Activated T-helper 1 cell treated with anti-CD3 and anti-CD28 coated beads, Interleukin-12 subunit alpha, Interleukin-12 subunit beta, Interleukin-2, Interleukin-4 antibody, amounts not matched to agents 30 ng/mL and 10 ng/mL and 1 ng/mL, durations not matched to agents 14 hours and 24 hours and 36 hours (primary cell): ENCODE data around the gene HSD17B12. TPM values are rescaled to one million over a fixed set of nuclear protein-coding genes. Genes with fewer than 3 reads are reported as not detected.
A peak's percentile ranks its signal among the peaks of the same experiment; 100 is the strongest.

Experiments
- DNase-seq: peaks from one replicate; pipeline ENCODE4 v3.0.0; 2021; ENCODE audit warnings: low spot score
- H3K27ac Mint-ChIP-seq: one replicate; pipeline ENCODE4 v1.8.0; 2021; ENCODE audit warnings: mild to moderate bottlenecking, mixed read lengths
- H3K27me3 Mint-ChIP-seq: one replicate; pipeline ENCODE4 v1.8.0; 2022; ENCODE audit warnings: mild to moderate bottlenecking, moderate library complexity, mixed read lengths; ENCODE audit not compliant: insufficient read depth
- H3K36me3 Mint-ChIP-seq: one replicate; pipeline ENCODE4 v1.8.0; 2021; ENCODE audit warnings: low read depth, mixed read lengths
- H3K4me1 Mint-ChIP-seq: one replicate; pipeline ENCODE4 v1.8.0; 2021; ENCODE audit warnings: low read depth, mixed read lengths
- H3K4me3 Mint-ChIP-seq: one replicate; pipeline ENCODE4 v1.8.0; 2021; ENCODE audit warnings: mild to moderate bottlenecking, moderate library complexity, mixed read lengths
- H3K9me3 Mint-ChIP-seq: one replicate; pipeline ENCODE4 v1.8.0; 2021; ENCODE audit warnings: mixed read lengths
- intact Hi-C: fragments of 100-400 bp; cut with micrococcal nuclease; formaldehyde crosslinking; loops from one replicate; pipeline ENCODE4 v1.15.1; 2024
- total RNA-seq: library from RNA; stranded (reverse); gene quantifications from 2 replicates; pipeline ENCODE4 v1.2.3, GENCODE V29; 2022

The HSD17B12 gene
- total RNA-seq, 1 donor from 2014 or later, result 72.3 TPM

DNA sequence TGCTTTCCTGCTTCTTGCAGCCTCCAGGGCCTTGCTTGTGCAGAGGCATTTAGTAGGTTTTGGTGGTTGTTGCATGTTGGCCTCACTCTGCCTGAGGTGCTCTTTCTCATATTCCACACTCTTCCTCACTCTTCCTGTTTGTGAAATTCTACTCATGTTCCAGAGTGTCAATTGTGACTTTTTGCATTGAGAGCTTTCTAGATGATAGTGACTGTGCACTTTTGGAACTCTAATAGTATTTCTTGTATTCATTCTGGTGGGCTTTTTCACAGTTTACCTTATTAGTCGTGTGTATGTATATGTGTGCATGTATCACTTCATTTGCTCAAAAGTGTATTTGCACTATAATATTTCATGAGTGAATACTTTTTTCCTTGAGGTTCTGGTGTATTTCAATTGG is 11.3 kb downstream of the HSD17B12 start:
- H3K36me3 Mint-ChIP-seq, result peaks cover 28% of the 10 kb centered on the region
- H3K27me3 Mint-ChIP-seq, result no peaks in the 10 kb centered on the region
- intact Hi-C loops, result no loop called here
- no peak for DNase-seq
- H3K4me3 Mint-ChIP-seq, result no peak overlapping the region
- no peak overlapping the region for H3K27ac Mint-ChIP-seq
- peaks cover 27% of the 10 kb centered on the region for H3K4me1 Mint-ChIP-seq
- H3K9me3 Mint-ChIP-seq, result no peaks in the 10 kb centered on the region

DNA sequence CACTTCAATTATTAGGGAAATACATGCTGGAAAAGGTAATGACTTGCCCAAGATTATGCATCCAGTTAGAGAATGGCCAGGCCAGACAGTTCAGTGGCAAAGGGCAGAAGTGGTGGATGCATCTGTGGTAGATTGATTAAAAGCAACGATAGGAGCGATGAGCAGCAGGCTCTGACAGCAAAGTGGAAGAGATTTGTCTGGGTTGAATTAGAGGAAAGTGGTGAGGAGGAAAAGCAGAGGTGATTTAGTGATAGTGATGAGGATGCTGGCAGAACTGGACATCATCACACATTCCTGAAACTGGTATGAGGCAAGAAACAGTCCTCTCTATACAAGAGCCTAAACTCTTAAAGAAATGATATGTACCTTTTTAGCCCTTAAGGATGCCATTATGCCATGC is 12.5 kb downstream of the HSD17B12 start:
- Mint-ChIP-seq H3K9me3 (no peaks in the 10 kb centered on the region), H3K36me3 (peaks cover 27% of the 10 kb centered on the region), H3K4me3 (no peak overlapping the region), H3K4me1 (peaks cover 21% of the 10 kb centered on the region), H3K27ac (no peak overlapping the region), H3K27me3 (no peaks in the 10 kb centered on the region)
- DNase-seq, result no peak
- intact Hi-C loops, result no loop called here

GRCh38 chr11:43693731-43694130 is 13.2 kb downstream of the HSD17B12 start:
- H3K4me1 Mint-ChIP-seq, result peaks cover 21% of the 10 kb centered on the region
- H3K4me3 Mint-ChIP-seq, result no peak overlapping the region
- peaks cover 27% of the 10 kb centered on the region for H3K36me3 Mint-ChIP-seq
- intact Hi-C loops, result no loop called here
- no peak overlapping the region for H3K27ac Mint-ChIP-seq
- H3K27me3 Mint-ChIP-seq, result no peaks in the 10 kb centered on the region
- no peak for DNase-seq
- no peaks in the 10 kb centered on the region for H3K9me3 Mint-ChIP-seq

GRCh38 chr11:43694477-43694876 is 13.9 kb downstream of the HSD17B12 start:
- intact Hi-C loops, result no loop called here
- no peaks in the 10 kb centered on the region for H3K27me3 Mint-ChIP-seq
- no peak overlapping the region for H3K27ac Mint-ChIP-seq
- no peak overlapping the region for H3K4me3 Mint-ChIP-seq
- peaks cover 27% of the 10 kb centered on the region for H3K36me3 Mint-ChIP-seq
- no peak for DNase-seq
- H3K4me1 Mint-ChIP-seq, result peaks cover 21% of the 10 kb centered on the region
- H3K9me3 Mint-ChIP-seq, result no peaks in the 10 kb centered on the region

DNA sequence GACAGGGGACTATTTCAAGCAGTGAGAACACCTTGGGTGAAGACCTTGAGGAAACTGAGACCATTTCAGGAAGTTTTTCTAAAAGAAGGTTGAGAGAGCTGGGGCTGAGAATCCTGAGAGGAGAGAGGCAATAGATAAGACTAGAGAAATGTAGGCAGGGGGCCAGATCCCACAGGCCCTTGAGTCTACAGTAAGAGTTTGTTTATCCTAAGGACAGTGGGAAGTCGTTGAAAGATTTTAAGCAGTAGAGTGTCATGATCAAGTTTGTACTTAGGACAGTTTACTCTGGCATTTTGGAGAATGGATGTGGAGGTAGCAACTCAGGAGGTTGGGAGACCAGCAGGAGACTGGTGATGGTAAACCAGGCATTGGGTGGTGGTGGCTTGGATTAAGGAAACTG is 17.1 kb downstream of the HSD17B12 start:
- Mint-ChIP-seq H3K27ac (no peak overlapping the region), H3K27me3 (no peaks in the 10 kb centered on the region), H3K36me3 (peaks cover 22% of the 10 kb centered on the region), H3K9me3 (peaks cover 17% of the 10 kb centered on the region), H3K4me1 (no peaks in the 10 kb centered on the region), H3K4me3 (no peak overlapping the region)
- DNase-seq, result no peak
- intact Hi-C loops, result no loop called here

GRCh38 chr11:43699870-43700269 is 19.3 kb downstream of the HSD17B12 start:
- Mint-ChIP-seq H3K27ac (no peak overlapping the region), H3K4me3 (no peak overlapping the region), H3K9me3 (peaks cover 17% of the 10 kb centered on the region), H3K36me3 (peaks cover 17% of the 10 kb centered on the region), H3K4me1 (no peaks in the 10 kb centered on the region), H3K27me3 (no peaks in the 10 kb centered on the region)
- intact Hi-C loops, result no loop called here
- DNase-seq, result no peak

DNA sequence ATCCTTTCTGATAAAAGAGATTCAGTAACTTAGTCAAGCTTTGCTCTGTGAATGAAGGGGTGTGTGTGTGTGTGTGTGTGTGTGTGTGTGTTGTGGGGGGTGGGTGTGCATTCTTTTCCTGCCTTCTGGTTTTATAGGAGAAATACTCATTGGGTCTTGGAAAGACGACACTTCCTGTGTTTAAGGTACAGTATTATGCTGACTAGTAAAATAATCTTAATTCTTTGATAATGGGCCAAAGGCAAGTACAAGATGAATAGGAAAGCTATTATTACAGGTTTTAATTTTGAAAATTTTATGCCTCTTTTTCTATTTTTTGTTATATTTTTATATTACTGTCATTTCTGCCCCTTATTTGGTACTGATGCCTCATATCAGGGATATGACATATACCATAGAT is 26.1 kb downstream of the HSD17B12 start:
- no peak for DNase-seq
- H3K36me3 Mint-ChIP-seq, result peaks cover 9% of the 10 kb centered on the region
- no peaks in the 10 kb centered on the region for H3K27me3 Mint-ChIP-seq
- peaks cover 6% of the 10 kb centered on the region for H3K9me3 Mint-ChIP-seq
- H3K27ac Mint-ChIP-seq, result no peak overlapping the region
- no peaks in the 10 kb centered on the region for H3K4me1 Mint-ChIP-seq
- no peak overlapping the region for H3K4me3 Mint-ChIP-seq
- intact Hi-C loops, result no loop called here

GRCh38 chr11:43708776-43709175 is 28.2 kb downstream of the HSD17B12 start:
- no peaks in the 10 kb centered on the region for H3K4me1 Mint-ChIP-seq
- DNase-seq, result no peak
- H3K9me3 Mint-ChIP-seq, result peaks cover 7% of the 10 kb centered on the region
- no peaks in the 10 kb centered on the region for H3K27me3 Mint-ChIP-seq
- no peak overlapping the region for H3K27ac Mint-ChIP-seq
- peaks cover 16% of the 10 kb centered on the region for H3K36me3 Mint-ChIP-seq
- H3K4me3 Mint-ChIP-seq, result no peak overlapping the region
- intact Hi-C loops, result no loop called here

- H3K9me3 Mint-ChIP-seq, result peaks cover 7% of the 10 kb centered on the region
- no peak overlapping the region for H3K27ac Mint-ChIP-seq
- H3K4me3 Mint-ChIP-seq, result no peak overlapping the region
- no peak for DNase-seq
- H3K36me3 Mint-ChIP-seq, result peaks cover 16% of the 10 kb centered on the region
- no peaks in the 10 kb centered on the region for H3K27me3 Mint-ChIP-seq
- intact Hi-C loops, result no loop called here
- no peaks in the 10 kb centered on the region for H3K4me1 Mint-ChIP-seq
Observed at GRCh38 chr11:43709689-43710088, 29.2 kb downstream of the HSD17B12 start.

DNA sequence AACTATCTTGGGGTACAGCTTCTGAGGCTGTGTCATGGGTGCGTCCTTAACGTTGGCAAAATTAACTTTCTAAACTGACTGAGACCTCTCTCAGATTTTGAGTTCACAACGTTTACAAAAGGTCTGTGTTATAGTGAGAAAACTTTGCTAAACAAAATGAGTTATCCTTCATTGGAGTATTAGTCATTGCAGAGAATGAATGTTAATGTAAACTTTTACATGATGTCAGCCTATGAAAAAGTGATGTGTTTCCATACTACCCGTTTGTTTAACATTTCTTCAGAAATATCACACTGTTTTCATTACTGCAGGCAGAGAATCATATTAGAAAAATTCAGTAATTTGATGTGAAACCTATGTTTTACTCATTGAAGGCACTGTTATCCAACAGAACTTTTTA is 32.1 kb downstream of the HSD17B12 start:
- no peak for DNase-seq
- Mint-ChIP-seq H3K27me3 (no peaks in the 10 kb centered on the region), H3K27ac (peak overlapping the region; percentile 44), H3K4me3 (no peak overlapping the region), H3K4me1 (no peaks in the 10 kb centered on the region), H3K36me3 (peaks cover 17% of the 10 kb centered on the region), H3K9me3 (peaks cover 7% of the 10 kb centered on the region)
- intact Hi-C loops, result no loop called here

DNA sequence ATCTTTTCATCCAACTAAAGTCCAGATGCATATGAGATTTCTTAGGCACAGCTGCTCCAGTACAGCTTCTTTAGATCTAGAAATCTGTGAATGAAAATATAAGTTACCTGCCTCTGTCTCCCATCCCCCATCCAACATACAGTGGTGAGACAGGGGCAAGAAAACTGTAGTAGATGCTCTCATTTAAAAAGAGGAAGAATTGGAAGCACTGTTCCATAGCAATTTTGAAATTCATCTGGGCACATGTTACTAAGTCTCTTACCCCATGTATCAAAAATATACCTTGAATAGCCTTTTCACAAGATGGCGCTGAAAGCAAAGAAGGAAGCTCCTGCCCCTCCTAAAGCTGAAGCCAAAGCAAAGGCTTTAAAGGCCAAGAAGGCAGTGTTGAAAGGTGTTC is 37.8 kb downstream of the HSD17B12 start:
- intact Hi-C loops, result no loop called here

DNA sequence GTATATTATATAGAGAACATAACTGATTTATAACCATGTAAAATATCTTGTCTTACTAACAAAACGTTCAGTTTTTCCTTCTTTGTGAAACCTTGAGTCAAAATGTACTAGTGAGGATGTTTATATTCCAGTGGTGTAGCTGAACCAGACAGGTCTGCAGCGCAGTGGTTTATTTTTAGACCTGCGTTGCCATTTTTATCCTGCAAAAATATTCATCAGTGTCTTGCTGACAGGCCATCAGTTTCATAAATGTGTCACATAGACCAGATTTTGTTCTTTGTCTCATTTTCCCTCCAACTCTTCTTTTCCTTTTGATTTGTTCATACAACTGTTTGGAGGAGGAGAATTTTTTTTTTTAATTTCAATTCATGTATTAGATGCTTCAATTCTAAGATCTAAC is 43.1 kb downstream of the HSD17B12 start:
- H3K27ac Mint-ChIP-seq, result no peak overlapping the region
- DNase-seq, result no peak

More for the DNA sequence above, 37.8 kb downstream of the HSD17B12 start:
- no peak for DNase-seq
- Mint-ChIP-seq H3K36me3 (peaks cover 20% of the 10 kb centered on the region), H3K4me3 (no peak overlapping the region), H3K27me3 (no peaks in the 10 kb centered on the region), H3K9me3 (peaks cover 10% of the 10 kb centered on the region), H3K27ac (no peak overlapping the region), H3K4me1 (no peaks in the 10 kb centered on the region)

DNA sequence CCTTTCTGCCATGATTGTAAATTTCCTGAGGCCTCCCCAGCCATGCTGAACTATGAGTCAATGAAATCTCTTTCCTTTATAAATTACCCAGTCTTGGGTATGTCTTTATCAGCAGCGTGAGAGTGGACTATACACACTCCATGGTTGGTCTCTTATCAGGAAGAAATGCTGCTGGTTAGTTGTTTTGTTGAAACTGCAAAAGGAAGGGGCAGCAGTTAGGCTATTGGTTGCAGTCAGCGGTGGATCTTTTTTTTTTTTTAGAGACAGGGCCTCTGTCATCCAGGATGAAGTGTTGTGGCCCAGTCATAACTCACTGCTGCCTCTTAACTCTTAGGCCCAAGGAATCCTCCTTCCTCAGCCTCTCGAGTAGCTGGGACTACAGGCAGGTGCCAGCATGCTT is 51.7 kb downstream of the HSD17B12 start:
- Mint-ChIP-seq H3K27me3 (no peaks in the 10 kb centered on the region), H3K4me1 (peaks cover 5% of the 10 kb centered on the region), H3K36me3 (peaks cover 24% of the 10 kb centered on the region), H3K9me3 (peaks cover 11% of the 10 kb centered on the region), H3K27ac (no peak overlapping the region), H3K4me3 (no peak overlapping the region)
- intact Hi-C loops, result no loop called here
- DNase-seq, result no peak

More for the DNA sequence above, 43.1 kb downstream of the HSD17B12 start:
- Mint-ChIP-seq H3K4me3 (no peak overlapping the region), H3K36me3 (peaks cover 16% of the 10 kb centered on the region), H3K4me1 (no peaks in the 10 kb centered on the region), H3K9me3 (peaks cover 2% of the 10 kb centered on the region), H3K27me3 (no peaks in the 10 kb centered on the region)
- intact Hi-C loops, result no loop called here

DNA sequence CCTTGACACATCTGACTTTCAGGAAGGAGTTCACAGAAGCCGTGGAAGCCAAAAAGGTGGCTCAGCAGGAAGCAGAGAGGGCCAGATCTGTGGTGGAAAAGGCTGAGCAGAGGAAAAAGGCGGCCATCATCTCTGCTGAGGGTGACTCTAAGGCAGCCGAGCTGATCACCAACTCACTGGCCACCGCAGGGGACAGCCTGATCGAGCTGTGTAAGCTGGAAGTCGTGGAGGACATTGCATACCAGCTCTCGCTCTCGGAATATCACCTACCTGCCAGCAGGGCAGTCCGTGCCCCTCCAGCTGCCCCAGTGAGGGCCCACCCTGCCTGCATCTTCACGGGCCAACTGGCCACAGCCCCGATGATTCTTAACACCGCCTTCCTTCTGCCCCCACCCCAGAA is 53.7 kb downstream of the HSD17B12 start:
- Mint-ChIP-seq H3K27ac (no peak overlapping the region), H3K4me3 (no peak overlapping the region), H3K9me3 (peaks cover 11% of the 10 kb centered on the region), H3K36me3 (peaks cover 25% of the 10 kb centered on the region), H3K4me1 (peaks cover 5% of the 10 kb centered on the region), H3K27me3 (no peaks in the 10 kb centered on the region)
- intact Hi-C loops, result no loop called here
- DNase-seq, result no peak
